ENCODE measurements around the gene CCSAP.

CCSAP gene

GRCh38 chr1:229364207-229365065 lies 21.6 kb upstream of the CCSAP start:
- no peak for DNase-seq (ENCODE audit: low read depth)

- no peak for DNase-seq (ENCODE audit: low read depth)
Observed at GRCh38 chr1:229363723-229364122, 20.9 kb upstream of the CCSAP start.

- DNase-seq (ENCODE audit: low read depth) = no peak
Observed at GRCh38 chr1:229360420-229360819, 17.6 kb upstream of the CCSAP start.

GRCh38 chr1:229355661-229356060 lies 12.8 kb upstream of the CCSAP start:
- no peak for DNase-seq (ENCODE audit: low read depth)

- DNase-seq (ENCODE audit: low read depth) = no peak
Observed at GRCh38 chr1:229354226-229354625, 11.4 kb upstream of the CCSAP start.

GRCh38 chr1:229352975-229353374 lies 10.1 kb upstream of the CCSAP start:
- DNase-seq (ENCODE audit: low read depth) = no peak

- DNase-seq (ENCODE audit: low read depth) = no peak
Observed at GRCh38 chr1:229349463-229350385, 6.9 kb upstream of the CCSAP start.

- DNase-seq (ENCODE audit: low read depth) = no peak
Observed at GRCh38 chr1:229347528-229347927, 4.7 kb upstream of the CCSAP start.

- no peak for DNase-seq (ENCODE audit: low read depth)
Observed at GRCh38 chr1:229344937-229345684, 2.3 kb upstream of the CCSAP start.

GRCh38 chr1:229344139-229344538 lies 1.3 kb upstream of the CCSAP start:
- no peak for DNase-seq (ENCODE audit: low read depth)

GRCh38 chr1:229341774-229342655 lies 832 bp downstream of the CCSAP start:
- peak; percentile 75 for DNase-seq (ENCODE audit: low read depth)

- no peak for DNase-seq (ENCODE audit: low read depth)
Observed at GRCh38 chr1:229340496-229340895, 2.4 kb downstream of the CCSAP start.

GRCh38 chr1:229339520-229339919 lies 3.3 kb downstream of the CCSAP start:
- DNase-seq (ENCODE audit: low read depth) = no peak

- DNase-seq (ENCODE audit: low read depth) = no peak
Observed at GRCh38 chr1:229339086-229339485, 3.8 kb downstream of the CCSAP start.

GRCh38 chr1:229336345-229336744 lies 6.5 kb downstream of the CCSAP start:
- no peak for DNase-seq (ENCODE audit: low read depth)

GRCh38 chr1:229334716-229335115 lies 8.1 kb downstream of the CCSAP start:
- no peak for DNase-seq (ENCODE audit: low read depth)

GRCh38 chr1:229334269-229334668 lies 8.6 kb downstream of the CCSAP start:
- DNase-seq (ENCODE audit: low read depth) = no peak

GRCh38 chr1:229328598-229329362 lies 14.1 kb downstream of the CCSAP start:
- no peak for DNase-seq (ENCODE audit: low read depth)

- DNase-seq (ENCODE audit: low read depth) = peak; percentile 43
Observed at GRCh38 chr1:229327765-229328164, 15.1 kb downstream of the CCSAP start.

- DNase-seq (ENCODE audit: low read depth) = no peak
Observed at GRCh38 chr1:229326601-229327000, 16.2 kb downstream of the CCSAP start.
